Adrenal gland (tissue), 5 donors: ENCODE measurements around the gene CEP43.

ENCODE experiments used
- CTCF ChIP-seq, 6 experiments: fragments of 450-650 bp in 4 of 6; fragments of 200-600 bp in 2 of 6; sonication (generic) in 1 of 6; IDR thresholded peaks; 1 replicate in 5 of 6; 2 replicates in 1 of 6; pipeline versions ENCODE4 v1.5.1 to v1.8.0; 2016 to 2021; ENCODE audit warnings: antibody characterized with exemption in 6 of 6, mild to moderate bottlenecking in 2 of 6, moderate library complexity in 1 of 6
- POLR2A ChIP-seq, 2 donors: fragments of 450-650 bp; IDR thresholded peaks; one replicate each; pipeline ENCODE4 v1.6.1; 2017; ENCODE audit warnings: antibody characterized with exemption in 2 of 2, mild to moderate bottlenecking in 2 of 2, moderate library complexity in 1 of 2
- donor health status: DM: no; HTN: no; CAD: no.

GRCh38 chr6:166987448-166987847 is 11.7 kb upstream of the CEP43 start:
- TF ChIP-seq POLR2A (IDR thresholded peaks at IDR 0.05) (no peak), CTCF (IDR thresholded peaks at IDR 0.05) (no peak)
